Right ventricle myocardium superior (tissue), 1 donor: ENCODE data around the gene VIPAS39. TPM values are rescaled to one million over a fixed set of nuclear protein-coding genes. Genes with fewer than 3 reads are reported as not detected.

Experiments used
- ATAC-seq: fragments of 200-7000 bp; cut with Tn5 transposase; one replicate; pipeline ENCODE4 v1.9.1; 2020; ENCODE audit warnings: mild to moderate bottlenecking; ENCODE audit not compliant: poor library complexity
- DNase-seq: peaks from one replicate; pipeline ENCODE4 v3.0.0-alpha.2; 2020
- intact Hi-C: fragments of 100-400 bp; cut with DNase I; formaldehyde crosslinking; loops from one replicate; pipeline ENCODE4 v1.11.2; 2022
- long read RNA-seq: library from polyadenylated mRNA; unstranded; transcript quantifications from one replicate; pipeline ENCODE4 v2.0.0, GENCODE V29; 2021
- total RNA-seq: library from RNA; stranded (reverse); fragmentation: NEBNext Ultra II Directional; extraction: Animal tissue kit (Norgen Biotek cat#: 25700); gene quantifications from one replicate; pipeline ENCODE4 v1.2.1, GENCODE V29; 2021
- donor health status: DM: no; HTN: yes; CAD: no; lungs with severe emphysema.

VIPAS39 gene
- total RNA-seq = 10.9 TPM
- long read RNA-seq, transcript VIPAS39-211 (20 exons, 2,562 nt) = major isoform, 9 of 15 reads
- long read RNA-seq, partial matches to known transcripts = 1 of 15 reads
- long read RNA-seq, other reads (novel, unspliced or antisense) = 1 of 15 reads

- intact Hi-C loops = no loop called here
- ATAC-seq (peak; percentile 99), DNase-seq (peak; percentile 95)
Measured at GRCh38 chr14:77457522-77458248, at the start of gene VIPAS39, which contains the start of gene AHSA1. VIPAS39 (minus strand) TSS chr14:77457601; CDS start chr14:77454102, 3,499 bp downstream. AHSA1 (plus strand) TSS chr14:77458093; CDS start chr14:77458190, 97 bp downstream.

- intact Hi-C loops = no loop called here
- DNase-seq (no peak), ATAC-seq (no peak)
Measured at GRCh38 chr14:77505031-77505430, 47.6 kb upstream of the VIPAS39 start.

GRCh38 chr14:77503138-77503537 is 45.7 kb upstream of the VIPAS39 start:
- DNase-seq (no peak), ATAC-seq (no peak)
- intact Hi-C loops = no loop called here

GRCh38 chr14:77502109-77502782 is 44.8 kb upstream of the VIPAS39 start:
- DNase-seq (no peak), ATAC-seq (no peak)
- intact Hi-C loops = no loop called here

- intact Hi-C loops = no loop called here
- DNase-seq = no peak
- no peak for ATAC-seq
Measured at GRCh38 chr14:77498984-77499527, 41.7 kb upstream of the VIPAS39 start.

- intact Hi-C loops = no loop called here
- DNase-seq (no peak), ATAC-seq (peak; percentile 71)
Measured at GRCh38 chr14:77498120-77498979, 40.9 kb upstream of the VIPAS39 start, which contains the start of gene ISM2. ISM2 (minus strand) TSS chr14:77498816; CDS start chr14:77498793, 23 bp downstream.

- DNase-seq = no peak
Measured at GRCh38 chr14:77495334-77495733, 37.9 kb upstream of the VIPAS39 start.

GRCh38 chr14:77491056-77491455 is 33.7 kb upstream of the VIPAS39 start:
- no peak for DNase-seq
- intact Hi-C loops = no loop called here
- no peak for ATAC-seq

More at GRCh38 chr14:77495334-77495733, 37.9 kb upstream of the VIPAS39 start:
- intact Hi-C loops = no loop called here
- ATAC-seq = no peak

- no peak for DNase-seq
- no peak for ATAC-seq
- intact Hi-C loops = no loop called here
Measured at GRCh38 chr14:77490347-77490986, 33.1 kb upstream of the VIPAS39 start.

- ATAC-seq (no peak), DNase-seq (no peak)
- intact Hi-C loops = no loop called here
Measured at GRCh38 chr14:77489041-77489440, 31.6 kb upstream of the VIPAS39 start.

GRCh38 chr14:77488558-77488957 is 31.2 kb upstream of the VIPAS39 start:
- DNase-seq (no peak), ATAC-seq (no peak)
- intact Hi-C loops = no loop called here

- intact Hi-C loops = no loop called here
- ATAC-seq (no peak), DNase-seq (no peak)
Measured at GRCh38 chr14:77485901-77486678, 28.7 kb upstream of the VIPAS39 start.

GRCh38 chr14:77485256-77485655 is 27.9 kb upstream of the VIPAS39 start:
- intact Hi-C loops = no loop called here
- ATAC-seq (no peak), DNase-seq (no peak)

- intact Hi-C loops = no loop called here
- ATAC-seq (no peak), DNase-seq (no peak)
Measured at GRCh38 chr14:77482422-77482821, 25.0 kb upstream of the VIPAS39 start.

- no peak for DNase-seq
- intact Hi-C loops = no loop called here
- ATAC-seq = no peak
Measured at GRCh38 chr14:77478796-77479195, 21.4 kb upstream of the VIPAS39 start.

GRCh38 chr14:77478029-77478428 is 20.6 kb upstream of the VIPAS39 start:
- intact Hi-C loops = no loop called here
- DNase-seq (no peak), ATAC-seq (no peak)

- ATAC-seq (no peak), DNase-seq (no peak)
- intact Hi-C loops = no loop called here
Measured at GRCh38 chr14:77475432-77476115, 18.2 kb upstream of the VIPAS39 start.
